NT2/D1 (cell line): Measurements from ENCODE around the gene SPAAR.

Source experiments
- DNase-seq: peaks from one replicate; pipeline ENCODE4 v3.0.0-alpha.2; 2011; ENCODE audit warnings: low read depth, low spot score
- H3K27me3 ChIP-seq: 2 replicates; pipeline ENCODE4 v1.6.0; 2011; ENCODE audit warnings: mild to moderate bottlenecking; ENCODE audit not compliant: insufficient read length, insufficient read depth
- H3K36me3 ChIP-seq: 2 replicates; pipeline ENCODE4 v1.6.1; 2011; ENCODE audit warnings: mild to moderate bottlenecking, low read length, mixed read lengths; ENCODE audit not compliant: insufficient read depth, insufficient read length
- H3K4me1 ChIP-seq: 2 replicates; pipeline ENCODE4 v1.5.1; 2011; ENCODE audit not compliant: insufficient read depth, insufficient read length
- H3K4me3 ChIP-seq: 2 replicates; pipeline ENCODE4 v1.5.1; 2011; ENCODE audit warnings: low read depth; ENCODE audit not compliant: insufficient read length
- H3K9ac ChIP-seq: 2 replicates; pipeline ENCODE4 v1.6.0; 2011; ENCODE audit warnings: low read depth; ENCODE audit not compliant: insufficient read length
- H3K9me3 ChIP-seq: 2 replicates; pipeline ENCODE4 v1.5.1; 2011; ENCODE audit warnings: mild to moderate bottlenecking, low read length; ENCODE audit not compliant: insufficient read depth
- SUZ12 ChIP-seq: IDR thresholded peaks from 2 replicates; pipeline ENCODE4 v1.6.1; 2011; ENCODE audit not compliant: insufficient read length, insufficient read depth; ENCODE audit errors: extremely low read depth
- YY1 ChIP-seq: IDR thresholded peaks from 2 replicates; pipeline ENCODE4 v1.6.1; 2011; ENCODE audit not compliant: insufficient read length, insufficient read depth
- ZNF274 ChIP-seq: IDR thresholded peaks from 2 replicates; pipeline ENCODE4 v1.6.1; 2011; ENCODE audit warnings: mild to moderate bottlenecking, low read depth, low read length

Gene SPAAR

DNA sequence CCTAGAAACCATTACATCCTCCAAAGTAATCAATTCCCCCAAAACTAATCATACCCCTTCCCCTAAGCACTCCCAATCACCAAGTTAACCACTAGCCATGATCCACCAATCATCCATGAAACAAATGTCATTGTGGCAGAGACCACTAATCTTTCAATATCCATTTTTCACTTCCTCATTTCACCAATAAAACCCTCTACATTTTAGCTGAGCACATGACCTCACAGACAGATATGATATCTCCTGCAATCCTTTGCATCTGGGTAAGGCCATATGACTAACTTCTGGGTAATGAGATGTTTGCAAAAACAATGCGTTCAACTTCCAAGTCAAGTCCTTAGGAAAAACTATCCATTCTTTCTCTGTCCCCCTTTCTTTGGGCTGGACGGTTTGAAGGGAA, 27.9 kb downstream of the SPAAR start:
- no peak overlapping the region for H3K9ac ChIP-seq
- no peak for TF ChIP-seq YY1
- no peak for TF ChIP-seq ZNF274
- TF ChIP-seq SUZ12, result no peak
- no peaks in the 10 kb centered on the region for H3K4me1 ChIP-seq

DNA sequence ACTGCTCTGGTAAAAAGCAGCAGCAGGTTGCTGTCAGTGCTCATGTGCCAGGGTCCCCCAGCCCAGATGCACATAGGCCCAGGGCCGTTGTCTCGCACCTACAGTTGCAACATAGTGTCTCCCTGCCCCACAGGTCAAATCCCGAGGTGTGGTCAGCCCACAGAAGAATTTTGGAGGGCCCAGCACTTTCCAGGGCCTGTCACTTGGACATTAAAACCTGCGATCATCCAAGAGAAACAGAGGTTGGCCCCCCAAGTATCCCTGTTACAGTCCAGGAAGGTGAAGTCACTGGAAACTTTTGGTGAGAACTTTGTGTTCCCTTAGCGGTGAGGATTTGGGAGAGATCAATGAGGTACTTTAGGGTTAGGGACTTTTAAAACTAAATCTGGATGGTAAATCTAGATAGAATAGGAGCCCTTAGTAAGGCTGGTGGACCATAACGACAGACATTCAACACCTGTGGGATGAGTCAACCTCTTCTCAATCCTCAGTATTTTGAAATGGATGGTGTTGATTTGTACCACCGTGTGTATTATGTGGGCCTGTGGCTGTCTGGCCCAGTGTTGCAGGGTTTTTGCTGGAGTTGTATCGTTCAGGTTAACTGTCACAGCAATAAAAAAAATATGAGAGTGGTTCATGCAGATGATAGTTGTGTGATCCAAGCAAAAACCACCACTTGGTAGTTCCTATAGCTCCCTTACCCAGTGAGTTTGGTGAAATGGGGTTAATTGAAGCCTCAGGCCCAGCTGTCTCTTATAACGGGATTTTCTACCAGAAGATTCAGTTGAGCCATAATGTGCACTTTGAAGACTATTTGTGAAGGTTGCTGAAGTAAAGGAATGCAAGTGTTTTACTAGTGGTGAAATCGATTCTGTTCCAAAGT, 29.4 kb downstream of the SPAAR start:
- TF ChIP-seq ZNF274 (no peak), SUZ12 (no peak)
- H3K9ac ChIP-seq, result no peak overlapping the region

More for the DNA sequence above, 27.9 kb downstream of the SPAAR start:
- H3K4me3 ChIP-seq, result no peak overlapping the region
- no peak for DNase-seq
- H3K27me3 ChIP-seq, result no peaks in the 10 kb centered on the region
- H3K9me3 ChIP-seq, result no peaks in the 10 kb centered on the region
- H3K36me3 ChIP-seq, result no peaks in the 10 kb centered on the region

DNA sequence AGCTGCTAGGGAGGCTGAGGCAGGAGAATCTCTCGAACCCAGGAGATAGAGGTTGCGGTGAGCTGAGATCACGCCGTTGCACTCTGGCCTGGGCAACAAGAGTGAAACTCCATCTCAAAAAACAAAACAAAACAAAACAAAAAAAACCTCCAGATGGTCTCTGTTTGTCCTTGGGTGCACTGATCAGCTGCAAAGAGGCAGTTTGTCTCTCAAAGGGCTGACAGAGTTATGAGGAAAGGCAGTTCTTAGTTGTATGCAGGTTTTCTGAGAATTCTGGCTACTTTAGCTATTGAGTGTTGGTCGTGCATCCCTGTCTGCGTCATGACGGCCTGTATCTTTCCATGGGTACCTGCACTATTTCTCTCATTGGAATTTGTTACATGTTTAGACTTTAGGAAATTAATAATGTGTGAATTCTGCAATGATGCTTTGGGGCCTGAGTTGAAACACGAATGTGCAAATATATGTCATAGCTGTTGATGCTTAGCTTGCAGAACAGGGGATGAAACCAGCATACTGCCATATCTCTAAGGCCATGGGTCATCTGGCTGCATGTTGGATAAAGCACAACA, 30.5 kb downstream of the SPAAR start:
- H3K36me3 ChIP-seq, result no peaks in the 10 kb centered on the region
- no peak for TF ChIP-seq SUZ12
- no peak for TF ChIP-seq ZNF274
- TF ChIP-seq YY1, result no peak
- H3K4me1 ChIP-seq, result no peaks in the 10 kb centered on the region
- DNase-seq, result no peak
- no peak overlapping the region for H3K9ac ChIP-seq
- H3K4me3 ChIP-seq, result no peak overlapping the region
- no peaks in the 10 kb centered on the region for H3K27me3 ChIP-seq
- no peaks in the 10 kb centered on the region for H3K9me3 ChIP-seq

More for the DNA sequence above, 29.4 kb downstream of the SPAAR start:
- Histone ChIP-seq H3K27me3 (no peaks in the 10 kb centered on the region), H3K4me3 (no peak overlapping the region), H3K9me3 (no peaks in the 10 kb centered on the region), H3K36me3 (no peaks in the 10 kb centered on the region), H3K4me1 (no peaks in the 10 kb centered on the region)
- DNase-seq, result no peak

DNA sequence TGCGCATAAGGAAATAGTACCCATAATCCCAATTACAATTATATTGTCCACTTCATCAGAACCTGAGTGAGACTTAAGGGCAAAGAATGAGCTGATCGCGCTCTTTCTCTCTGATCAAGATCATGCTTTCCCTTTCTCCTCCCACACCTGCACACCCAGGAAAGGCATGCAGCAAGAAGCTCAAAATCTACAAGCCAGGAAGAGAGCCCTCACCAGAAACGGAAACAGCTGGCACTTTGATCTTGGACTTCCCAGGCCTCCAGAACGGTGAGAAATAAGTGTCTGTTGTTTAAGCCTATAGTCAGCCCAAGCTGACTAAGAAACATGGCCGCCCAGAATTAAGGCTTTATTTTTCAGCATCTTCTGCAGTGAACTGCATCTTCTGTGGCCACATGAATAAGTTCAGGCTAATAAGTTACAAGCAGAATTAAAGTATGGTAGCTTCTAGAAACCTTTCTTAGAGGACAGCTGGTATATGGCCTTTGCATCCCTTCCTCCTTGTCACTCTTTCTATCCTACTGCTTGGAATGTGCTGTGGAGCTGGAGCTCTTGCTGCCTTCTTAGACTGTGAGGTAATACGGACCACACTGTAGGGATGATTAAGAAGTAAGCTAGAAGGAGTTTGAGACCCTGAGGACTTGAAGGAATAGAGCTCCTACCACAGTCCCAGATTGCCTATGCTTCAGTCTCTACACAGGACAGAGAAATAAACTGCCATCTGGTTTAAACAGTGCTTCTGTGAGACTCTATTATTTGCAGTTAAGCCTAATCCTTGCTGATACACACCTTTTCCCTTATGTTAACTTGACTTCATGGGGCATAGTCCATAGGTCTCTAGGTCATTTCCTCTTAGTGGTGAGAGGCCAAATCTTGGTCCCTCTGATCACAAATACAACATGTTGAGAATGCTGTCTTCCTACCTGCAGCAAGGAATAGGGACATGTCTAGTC, 31.4 kb downstream of the SPAAR start:
- no peak for DNase-seq
- no peaks in the 10 kb centered on the region for H3K27me3 ChIP-seq
- H3K4me1 ChIP-seq, result no peaks in the 10 kb centered on the region

DNA sequence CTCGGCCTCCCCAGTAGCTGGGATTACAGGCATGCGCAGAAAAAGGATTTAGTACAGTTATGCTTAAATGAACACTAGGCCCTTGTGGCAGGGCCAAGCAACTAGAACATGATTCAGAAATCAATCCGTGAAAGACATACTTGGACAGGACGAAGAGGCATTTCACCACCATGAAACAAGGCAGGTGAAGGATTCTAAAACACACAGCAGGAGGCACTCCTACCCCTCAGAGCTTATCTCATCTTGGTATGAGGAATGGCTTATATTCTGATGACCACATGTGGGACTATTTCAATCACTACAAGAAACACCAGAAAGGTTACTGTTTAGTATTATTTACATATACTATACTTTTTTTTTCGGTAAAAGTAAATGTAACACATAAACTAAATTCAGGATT, 33.0 kb downstream of the SPAAR start:
- H3K27me3 ChIP-seq, result no peaks in the 10 kb centered on the region
- DNase-seq, result no peak
- no peak overlapping the region for H3K4me3 ChIP-seq
- TF ChIP-seq ZNF274 (no peak), YY1 (no peak), SUZ12 (no peak)
- H3K4me1 ChIP-seq, result no peaks in the 10 kb centered on the region
- H3K9ac ChIP-seq, result no peak overlapping the region
- no peaks in the 10 kb centered on the region for H3K36me3 ChIP-seq
- H3K9me3 ChIP-seq, result no peaks in the 10 kb centered on the region

More for the DNA sequence above, 31.4 kb downstream of the SPAAR start:
- Histone ChIP-seq H3K36me3 (no peaks in the 10 kb centered on the region), H3K9ac (no peak overlapping the region), H3K4me3 (no peak overlapping the region), H3K9me3 (no peaks in the 10 kb centered on the region)
- TF ChIP-seq ZNF274, result no peak
- TF ChIP-seq YY1, result no peak
- TF ChIP-seq SUZ12, result no peak

DNA sequence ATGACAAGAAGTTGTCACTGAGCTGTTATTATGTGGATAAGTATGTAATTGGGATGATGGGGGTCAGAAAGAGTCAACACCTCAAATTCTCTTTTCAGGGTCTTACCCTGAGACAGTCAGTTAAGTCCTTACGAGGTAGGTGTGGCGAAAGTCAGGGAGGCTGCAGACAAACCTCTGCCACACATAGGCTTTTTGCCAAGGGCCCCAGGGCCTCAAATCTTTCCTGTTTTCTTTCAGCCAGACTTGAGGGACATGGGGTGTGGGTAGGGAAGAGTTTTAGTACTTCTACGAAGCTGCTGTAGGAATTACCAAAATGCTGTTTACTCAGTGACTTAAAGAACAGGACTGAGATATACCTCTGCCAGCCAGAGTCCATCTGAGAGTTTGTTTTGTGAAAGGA, 34.9 kb downstream of the SPAAR start:
- no peak for TF ChIP-seq YY1
- no peak for TF ChIP-seq SUZ12
- TF ChIP-seq ZNF274, result no peak
- Histone ChIP-seq H3K9me3 (no peaks in the 10 kb centered on the region), H3K4me3 (no peak overlapping the region), H3K9ac (no peak overlapping the region), H3K27me3 (no peaks in the 10 kb centered on the region), H3K4me1 (no peaks in the 10 kb centered on the region), H3K36me3 (no peaks in the 10 kb centered on the region)
- DNase-seq, result no peak

DNA sequence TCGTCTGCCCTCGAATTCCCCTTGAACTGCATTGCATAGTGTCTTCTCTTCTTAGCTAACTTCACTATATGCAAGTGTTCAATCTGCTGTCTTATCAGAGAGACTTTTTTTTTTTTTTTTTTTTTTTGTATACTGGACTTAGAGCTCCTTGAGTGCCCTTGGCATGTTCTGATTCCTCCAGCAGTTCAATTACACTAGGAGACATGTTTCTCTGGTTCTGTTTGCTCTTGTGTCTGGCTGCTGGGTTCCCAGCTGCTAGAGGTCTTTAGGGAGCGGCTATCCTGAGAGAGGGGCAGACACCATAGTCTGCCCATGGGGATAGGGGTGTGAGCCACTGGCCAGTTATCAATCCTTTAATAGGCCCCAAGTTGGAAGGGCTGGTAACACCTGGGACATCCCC, 35.6 kb downstream of the SPAAR start:
- H3K4me1 ChIP-seq, result no peaks in the 10 kb centered on the region
- TF ChIP-seq YY1 (no peak), ZNF274 (no peak), SUZ12 (no peak)
- no peaks in the 10 kb centered on the region for H3K9me3 ChIP-seq
- no peak overlapping the region for H3K4me3 ChIP-seq
- no peak overlapping the region for H3K9ac ChIP-seq
- no peaks in the 10 kb centered on the region for H3K36me3 ChIP-seq
- no peaks in the 10 kb centered on the region for H3K27me3 ChIP-seq
- DNase-seq, result no peak
